Stimulated activated CD8-positive, alpha-beta memory T cell treated with anti-CD3 and anti-CD28 coated beads, Interleukin-7, amount 100 ng/mL, for 4 hours (primary cell): ENCODE results near the gene PRKN.

ENCODE experiments used
- DNase-seq, 2 donors: peaks; one replicate each; pipeline ENCODE4 v3.0.0-alpha.2; 2020; ENCODE audit warnings: low read depth in 2 of 2

The PRKN gene

DNA sequence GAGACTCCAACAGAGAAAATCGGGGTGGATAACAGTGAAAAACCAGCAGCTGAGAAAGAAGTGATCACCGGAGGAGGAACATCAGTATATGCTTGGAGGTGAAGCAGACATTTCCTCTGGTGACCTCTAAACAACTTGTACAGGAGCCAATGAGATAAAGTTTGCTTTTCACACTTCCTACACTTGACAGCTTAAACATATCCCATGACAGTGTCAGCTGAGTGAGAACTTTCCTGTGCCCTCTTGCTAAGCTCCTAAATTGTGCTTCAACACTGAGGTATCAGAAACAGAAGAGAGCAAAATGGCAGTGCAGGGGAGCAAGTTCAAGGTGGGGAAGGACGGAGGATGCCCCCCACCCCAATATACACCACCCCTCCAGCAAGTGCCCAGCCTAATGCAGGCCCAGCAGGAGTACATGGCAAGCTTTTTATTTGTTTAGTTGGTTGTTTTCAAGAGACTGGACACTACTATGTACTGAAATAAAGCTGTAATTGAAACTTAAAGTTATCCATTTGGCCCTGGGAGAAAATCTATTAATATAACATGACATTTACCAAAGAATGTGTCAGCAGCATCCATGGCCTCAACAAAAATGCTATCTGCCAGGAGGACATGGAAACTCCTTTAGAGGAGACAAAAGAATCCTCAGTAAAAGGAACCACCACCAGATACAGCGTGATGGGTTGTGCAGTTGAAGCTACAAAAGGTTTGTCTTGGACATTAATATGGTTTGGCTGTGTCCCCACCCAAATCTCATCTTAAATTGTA is 540.2 kb downstream of the PRKN start:
- DNase-seq: no peak

DNA sequence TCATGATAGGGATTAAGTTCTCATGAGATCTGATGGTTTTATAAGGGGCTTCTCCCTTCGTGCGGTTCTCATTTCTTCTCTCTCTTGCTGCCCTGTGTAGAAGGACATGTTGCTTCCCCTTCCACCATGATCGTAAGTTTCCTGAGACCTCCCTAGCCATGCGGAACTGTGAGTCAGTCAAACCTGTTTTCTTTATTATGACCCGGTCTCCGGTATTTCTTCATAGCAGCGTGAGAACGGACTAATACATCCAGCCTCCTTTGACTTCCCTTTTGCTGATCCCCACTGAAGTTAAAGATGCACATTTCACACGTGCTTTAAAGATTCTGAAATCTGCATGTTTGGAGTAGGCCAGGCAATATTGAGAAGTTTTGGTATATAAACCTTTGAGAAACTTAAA is 543.1 kb downstream of the PRKN start:
- DNase-seq: no peak

DNA sequence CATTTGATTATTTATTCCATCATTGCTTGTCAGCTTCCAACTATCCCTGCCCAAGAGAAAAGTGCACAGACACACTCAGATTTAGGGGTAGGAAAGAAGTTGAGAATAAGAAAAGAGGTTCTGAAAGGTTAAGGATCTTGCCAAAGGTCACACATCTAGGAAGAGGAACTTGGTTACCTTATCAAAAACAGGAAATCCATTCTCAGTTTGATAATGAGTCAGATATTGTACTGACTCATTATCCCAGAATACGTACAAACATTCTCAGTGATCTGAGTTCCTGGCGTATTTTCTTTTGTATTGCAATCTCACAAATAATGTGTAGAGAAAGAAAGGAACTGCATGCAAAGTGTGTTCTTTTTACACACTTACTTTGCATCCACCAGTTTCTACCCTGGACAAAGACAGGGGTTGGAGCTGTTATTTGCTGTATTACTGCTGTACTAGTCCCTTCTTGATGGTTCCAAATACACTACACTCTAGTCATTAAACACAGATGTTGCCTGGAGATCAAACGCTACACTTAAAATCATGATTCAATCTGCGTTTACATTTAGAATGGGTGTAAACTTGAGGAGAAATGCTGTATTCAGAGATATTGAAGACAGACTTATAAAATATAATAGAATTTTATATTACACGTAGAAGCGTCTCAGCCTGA is 545.7 kb downstream of the PRKN start:
- no peak for DNase-seq

DNA sequence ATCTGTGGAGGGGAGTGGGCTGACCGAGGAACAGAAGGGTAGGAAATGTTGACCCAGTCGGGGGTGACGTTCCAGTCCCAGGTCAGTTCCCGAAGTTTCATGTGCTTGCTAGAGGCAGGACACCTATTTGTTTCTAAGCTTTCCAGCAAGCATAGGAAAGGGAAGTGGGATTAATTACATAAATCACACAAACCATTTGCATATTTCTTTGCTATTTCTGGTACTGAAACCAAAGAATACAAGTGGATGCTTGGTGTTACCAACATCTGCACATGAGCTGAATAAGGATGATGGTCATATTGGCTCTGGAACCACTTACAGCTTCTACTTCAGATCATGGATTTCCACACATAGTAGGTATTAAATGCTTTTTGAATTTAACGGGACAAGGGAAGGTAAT is 546.5 kb downstream of the PRKN start:
- no peak for DNase-seq

DNA sequence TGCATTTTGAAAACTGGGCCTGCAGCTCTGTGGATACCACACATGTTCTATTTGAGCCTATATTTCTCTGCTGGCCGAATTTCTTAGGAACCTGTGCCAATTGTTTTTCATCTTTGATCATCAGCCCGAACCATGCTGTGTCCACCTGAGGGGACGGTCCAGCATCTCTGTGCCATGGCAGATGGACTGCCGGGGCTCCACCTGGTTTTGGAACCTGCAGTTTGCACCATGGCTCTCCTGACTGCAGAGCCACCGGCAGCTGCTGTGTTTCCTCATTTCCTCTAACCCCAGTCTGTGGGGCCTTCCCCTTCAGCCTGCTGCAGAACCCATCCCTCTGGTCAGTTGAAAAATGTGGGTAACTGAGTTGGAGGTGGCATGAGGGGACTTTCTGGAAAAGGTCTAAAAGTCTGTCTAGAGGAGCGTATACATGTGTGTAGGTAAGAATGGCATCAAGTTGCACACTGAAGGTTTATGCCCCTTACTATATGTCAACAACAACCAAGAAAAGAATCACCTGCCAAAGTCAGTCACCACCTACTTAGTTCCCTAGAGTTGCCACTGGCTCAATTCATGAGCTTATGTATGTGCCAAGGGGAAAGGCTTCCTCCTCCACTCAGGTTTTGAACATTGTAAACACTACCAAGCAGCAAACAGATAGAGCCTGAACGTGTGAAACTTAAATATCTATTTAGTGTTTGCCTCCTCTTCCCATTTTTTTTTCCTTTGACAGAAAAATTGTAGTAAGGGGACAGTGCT is 548.2 kb downstream of the PRKN start:
- DNase-seq: no peak

DNA sequence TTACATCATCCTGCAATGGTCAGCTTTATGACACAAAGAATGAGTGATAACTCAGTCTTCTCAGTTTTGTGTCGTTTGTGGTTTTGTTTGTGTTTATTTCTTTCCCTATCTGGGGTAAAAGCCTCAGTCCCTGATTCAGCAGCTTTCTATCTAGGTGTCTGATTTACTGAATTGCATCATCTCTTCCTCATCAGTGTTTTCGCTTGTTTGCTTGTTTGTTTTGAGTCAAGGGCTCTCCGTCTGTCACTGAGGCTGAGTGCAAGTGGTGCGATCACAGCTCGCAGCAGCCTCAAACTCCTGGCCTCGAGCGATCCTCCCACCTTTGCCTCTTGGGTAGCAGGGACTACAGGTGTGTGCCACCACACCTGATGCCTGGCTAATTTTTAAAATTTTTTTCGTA is 548.9 kb downstream of the PRKN start:
- no peak for DNase-seq

DNA sequence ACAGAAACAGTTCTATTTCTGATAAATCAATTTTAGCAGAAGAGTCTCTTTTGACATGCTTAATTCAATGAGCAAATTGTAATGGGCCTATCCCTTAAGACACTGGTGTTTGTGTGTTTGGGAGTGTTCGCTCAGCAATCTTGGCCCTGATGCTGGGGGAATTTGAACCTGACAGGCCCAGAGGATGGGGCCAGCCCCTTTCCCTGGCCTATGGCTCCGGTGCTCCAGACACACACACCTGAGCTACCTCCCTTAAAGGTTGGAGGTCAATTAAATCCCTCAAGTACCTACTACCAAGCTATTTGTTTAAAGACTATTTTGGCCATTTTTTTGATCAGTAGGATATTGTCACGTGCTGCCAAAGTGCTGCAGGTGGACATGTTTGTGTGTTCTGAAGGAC is 549.3 kb downstream of the PRKN start:
- no peak for DNase-seq

DNA sequence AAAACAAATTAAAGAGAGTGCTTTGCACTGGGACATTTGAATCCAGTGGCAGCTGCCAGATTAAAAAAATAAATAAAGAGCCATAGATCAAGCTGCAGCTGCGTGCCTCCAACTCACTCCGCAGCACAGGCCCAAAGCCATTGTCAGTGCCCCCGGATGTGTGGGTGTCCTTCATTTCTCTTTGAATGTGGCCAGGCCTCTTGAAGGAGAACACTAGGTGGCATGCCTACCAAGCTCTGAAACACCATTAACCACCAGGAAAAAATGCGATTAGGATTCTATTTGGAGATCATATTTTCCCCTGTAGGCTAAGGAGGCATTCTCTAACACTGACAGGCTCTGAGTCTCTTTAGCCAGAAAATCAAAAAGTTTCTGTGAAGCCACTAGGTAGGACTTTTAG is 549.8 kb downstream of the PRKN start:
- DNase-seq: no peak

DNA sequence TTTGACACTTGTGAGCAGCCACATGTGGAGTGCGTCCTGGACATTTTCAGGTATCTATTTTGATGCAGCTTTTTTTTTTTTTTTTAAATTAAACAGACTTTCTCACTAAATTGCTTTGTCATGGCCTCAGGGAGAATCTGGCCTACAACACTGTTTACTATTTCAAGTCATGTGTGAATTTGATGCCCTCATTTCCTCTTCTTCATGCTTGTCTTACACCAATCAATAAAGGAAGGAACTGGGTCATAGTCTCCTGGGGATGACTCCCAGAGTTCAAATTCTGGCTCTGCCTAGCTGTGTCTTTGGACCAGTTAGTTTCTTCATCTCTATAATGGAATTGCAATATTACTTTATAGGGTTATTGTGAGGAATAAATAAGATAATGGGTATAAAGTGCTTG is 554.1 kb downstream of the PRKN start:
- no peak for DNase-seq

DNA sequence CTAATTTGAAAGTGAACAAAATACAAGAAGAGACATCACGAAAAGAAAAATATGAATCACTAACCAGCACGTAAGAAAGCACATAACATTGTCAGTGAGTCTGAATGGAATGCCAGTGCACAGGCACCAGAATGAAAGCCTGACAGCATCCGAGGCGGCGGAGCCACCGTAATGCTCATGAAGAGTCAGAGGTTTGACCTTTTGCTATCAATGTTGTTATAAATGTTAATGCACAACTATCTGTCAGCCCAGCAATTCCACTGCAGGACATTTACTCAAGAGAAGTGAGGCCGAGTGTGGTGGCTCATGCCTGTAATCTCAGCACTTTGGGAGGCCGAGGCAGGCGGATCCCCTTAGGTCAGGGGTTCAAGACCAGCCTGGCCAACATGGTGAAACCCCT is 562.1 kb downstream of the PRKN start:
- DNase-seq: no peak

DNA sequence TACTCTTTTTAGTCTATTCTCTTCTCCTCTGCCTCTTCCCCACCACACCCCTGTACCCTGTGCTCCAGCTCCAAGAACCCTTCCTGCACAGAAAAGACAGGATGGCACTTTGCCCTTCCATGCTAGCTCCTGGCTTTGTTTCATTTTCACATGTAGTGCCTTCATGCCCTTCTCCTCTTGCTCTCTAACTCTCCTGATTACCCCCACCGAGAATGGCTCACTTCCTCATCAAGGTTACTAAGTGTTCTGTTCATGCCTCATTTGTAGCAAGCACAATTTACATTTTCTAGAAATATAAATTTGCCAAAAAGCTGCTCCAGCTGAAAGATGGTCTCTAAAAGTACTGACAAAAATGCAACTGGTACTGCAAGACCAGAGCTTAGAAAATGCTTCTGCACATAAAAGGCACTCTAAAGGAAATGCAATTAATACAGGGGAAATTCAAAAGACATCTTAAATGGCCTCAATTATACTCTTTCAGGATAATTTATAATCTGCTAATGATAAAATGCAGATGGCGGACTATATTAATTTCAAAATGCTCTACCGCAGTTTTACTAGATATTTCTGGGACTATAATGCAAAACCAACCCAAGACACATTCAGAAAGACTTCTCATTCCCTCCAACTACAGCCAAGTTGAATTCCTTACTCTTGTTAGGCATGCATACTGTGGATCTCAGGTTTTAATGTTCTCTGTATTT is 570.2 kb downstream of the PRKN start:
- DNase-seq: no peak

DNA sequence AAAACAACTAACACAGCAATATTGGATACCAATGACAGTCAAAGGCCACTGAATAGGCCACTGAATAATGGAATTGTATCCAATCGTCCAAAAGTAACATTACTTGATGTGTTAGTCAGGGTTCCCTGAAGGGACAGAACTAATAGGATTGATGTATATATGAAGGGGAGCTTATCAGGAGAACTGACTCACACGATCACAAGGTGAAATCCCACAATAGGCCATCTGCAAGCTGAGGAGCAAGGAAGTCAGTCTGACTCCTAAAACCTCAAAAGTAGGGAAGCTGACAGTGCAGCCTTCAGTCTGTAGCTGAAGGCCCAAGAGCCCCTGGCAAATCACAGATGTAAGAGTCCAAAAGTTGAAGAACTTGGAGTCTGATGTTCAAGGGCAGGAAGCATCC is 571.4 kb downstream of the PRKN start:
- DNase-seq: no peak

DNA sequence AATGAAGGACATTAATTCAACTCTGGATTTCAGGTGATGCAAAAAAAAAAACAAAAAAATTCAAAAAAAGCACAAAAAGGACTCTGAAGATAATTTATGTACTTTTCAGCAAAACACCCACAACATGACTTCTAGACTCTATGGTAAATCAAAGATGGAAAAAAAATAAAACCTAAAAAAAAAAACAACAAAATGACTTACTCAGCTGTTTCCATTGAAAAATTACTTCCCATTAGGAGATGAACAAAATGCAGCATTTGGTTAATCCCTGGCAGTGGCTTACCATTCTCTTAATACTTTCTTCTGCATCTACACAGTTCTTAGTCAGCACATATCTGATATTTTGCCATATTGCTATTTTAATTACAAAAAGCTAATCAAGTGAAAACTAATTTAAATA is 572.6 kb downstream of the PRKN start:
- no peak for DNase-seq

DNA sequence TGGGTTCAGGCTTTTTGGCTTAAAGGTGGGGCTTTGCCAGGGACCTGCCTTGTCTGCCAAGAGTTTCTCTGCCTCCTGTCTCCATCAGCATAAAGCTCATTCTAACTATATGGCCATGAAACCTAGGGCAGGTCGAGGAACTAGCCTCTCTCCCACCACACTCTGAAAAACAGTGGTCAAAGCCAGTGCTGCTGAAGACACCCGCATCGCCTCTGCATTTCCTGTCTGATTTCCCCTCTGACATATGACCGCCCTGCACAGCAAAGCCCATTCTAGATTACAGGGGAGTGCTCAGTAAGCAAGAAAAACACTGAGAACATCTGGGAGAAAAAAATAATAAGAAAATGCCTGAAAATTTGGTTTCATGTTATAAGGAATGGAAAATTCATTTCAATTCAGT is 573.6 kb downstream of the PRKN start:
- DNase-seq: no peak

DNA sequence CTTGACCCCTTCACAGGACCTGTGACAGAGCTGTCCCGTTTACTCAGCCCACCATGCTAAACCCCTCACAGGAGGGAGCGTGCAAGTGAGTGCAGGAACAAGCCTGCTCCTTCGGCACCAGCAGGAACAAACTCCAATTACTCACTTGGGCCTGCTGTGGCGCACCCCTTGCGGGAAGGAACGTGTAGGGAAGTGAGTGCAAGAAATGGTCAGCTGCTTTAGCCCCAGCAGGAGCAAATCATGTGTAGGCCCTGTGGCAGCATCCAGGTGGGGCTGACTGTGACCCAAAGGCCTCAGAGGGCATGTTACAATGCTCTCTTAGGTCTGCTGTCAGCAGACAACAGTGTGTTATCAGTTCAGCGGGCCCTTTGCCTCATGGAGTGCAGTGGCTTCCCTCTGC is 574.4 kb downstream of the PRKN start:
- no peak for DNase-seq

DNA sequence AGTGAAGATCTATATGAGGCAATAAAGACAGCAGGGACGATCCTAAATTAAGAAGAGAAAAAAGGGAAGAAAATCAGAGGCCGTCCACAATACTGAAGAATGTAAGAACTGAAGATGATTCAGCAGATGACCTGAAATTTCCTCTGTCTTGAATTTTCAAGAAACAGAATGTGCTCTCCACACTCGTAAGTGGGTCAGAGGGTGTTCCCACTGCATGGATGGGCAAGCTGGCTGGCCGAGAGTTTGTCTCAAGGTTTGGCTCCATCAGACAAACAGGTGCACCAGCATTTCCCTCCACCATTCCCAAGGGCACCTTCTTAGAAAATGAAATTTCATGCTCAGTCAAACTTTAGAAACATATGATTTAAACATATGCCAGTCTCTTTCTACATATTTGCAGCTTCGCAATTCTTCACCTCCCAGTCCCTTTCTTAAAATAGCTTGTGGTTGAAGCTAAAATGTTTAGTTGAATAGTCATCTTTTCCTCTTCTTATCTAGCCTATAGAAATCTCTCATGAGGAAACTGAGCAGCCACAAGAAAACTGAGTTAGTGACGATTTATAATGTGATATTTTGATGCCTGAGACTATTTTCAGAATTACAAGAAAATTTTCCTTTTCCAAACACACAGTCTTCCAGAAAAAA is 576.4 kb downstream of the PRKN start:
- DNase-seq: no peak

DNA sequence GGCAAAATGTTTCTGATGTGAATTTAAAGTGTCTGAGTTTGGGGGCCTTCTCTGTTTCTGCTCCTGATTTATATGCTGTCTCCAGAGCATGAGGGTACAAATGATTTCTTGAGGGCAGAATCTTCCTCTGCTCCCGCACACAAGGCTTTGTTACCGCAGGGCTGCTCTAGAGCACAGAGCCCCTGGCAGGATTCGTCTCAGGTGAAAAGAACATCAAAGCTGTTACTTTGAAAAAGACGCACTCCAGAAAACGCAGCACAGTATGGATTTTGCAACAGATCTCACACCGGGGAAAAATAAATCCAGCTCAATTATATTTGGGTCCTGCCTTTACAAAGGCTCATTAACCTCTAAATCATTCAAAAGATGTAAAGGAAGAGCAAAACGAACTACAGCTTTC is 577.3 kb downstream of the PRKN start:
- no peak for DNase-seq

DNA sequence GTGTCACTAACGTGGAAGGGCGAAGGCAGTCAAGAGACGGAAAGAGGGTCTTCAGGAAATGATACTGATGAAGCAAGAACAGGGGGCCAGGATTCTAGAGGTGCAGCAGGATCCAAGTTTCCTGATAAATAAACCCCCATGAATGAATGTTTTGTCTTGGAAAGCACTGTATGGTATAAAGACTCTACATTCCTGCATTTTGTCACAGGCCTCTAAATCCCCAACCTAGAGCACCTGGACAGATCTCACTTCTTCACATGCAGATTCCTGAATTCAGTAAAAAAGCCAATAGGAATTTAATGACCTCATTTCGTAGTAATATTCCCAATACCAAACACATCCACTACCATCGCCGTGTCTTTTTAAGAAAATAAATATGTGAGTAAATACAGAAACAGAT is 577.8 kb downstream of the PRKN start:
- no peak for DNase-seq

DNA sequence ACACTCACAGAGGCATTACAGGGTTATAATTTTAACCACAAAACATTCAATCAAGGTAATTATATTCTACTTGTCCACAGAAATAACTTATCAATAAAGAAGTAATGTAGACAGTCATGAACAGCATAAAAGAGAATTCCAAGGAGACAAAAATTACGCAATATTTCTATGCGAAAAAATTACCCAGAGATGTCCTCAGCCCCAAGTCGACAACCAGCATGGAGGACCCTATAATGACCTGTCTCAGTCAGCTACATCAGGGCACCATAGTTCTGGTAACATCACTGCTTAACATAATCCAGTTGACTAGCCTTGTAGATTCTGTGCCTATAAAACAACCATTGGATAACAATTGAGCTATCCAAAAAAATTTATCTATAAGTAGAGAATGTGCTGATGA is 579.8 kb downstream of the PRKN start:
- DNase-seq: no peak

DNA sequence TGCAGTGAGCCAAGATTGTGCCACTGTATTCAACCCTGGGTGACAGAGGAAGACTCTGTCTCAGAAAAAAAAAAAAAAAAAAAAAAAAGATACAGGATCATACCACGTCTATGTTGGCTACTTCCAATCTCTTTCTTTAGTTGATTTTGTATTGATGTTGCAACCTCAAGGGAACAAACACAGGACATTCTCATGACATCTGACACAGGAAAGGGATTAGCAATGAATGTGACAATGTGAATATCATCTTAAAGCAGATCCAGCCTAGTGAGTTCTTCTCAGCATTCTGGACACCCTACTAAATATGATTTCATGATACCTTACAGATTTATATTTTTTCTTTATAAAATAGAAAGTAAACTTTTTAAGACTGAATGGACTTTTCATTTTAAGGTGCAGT is 580.3 kb downstream of the PRKN start:
- no peak for DNase-seq

DNA sequence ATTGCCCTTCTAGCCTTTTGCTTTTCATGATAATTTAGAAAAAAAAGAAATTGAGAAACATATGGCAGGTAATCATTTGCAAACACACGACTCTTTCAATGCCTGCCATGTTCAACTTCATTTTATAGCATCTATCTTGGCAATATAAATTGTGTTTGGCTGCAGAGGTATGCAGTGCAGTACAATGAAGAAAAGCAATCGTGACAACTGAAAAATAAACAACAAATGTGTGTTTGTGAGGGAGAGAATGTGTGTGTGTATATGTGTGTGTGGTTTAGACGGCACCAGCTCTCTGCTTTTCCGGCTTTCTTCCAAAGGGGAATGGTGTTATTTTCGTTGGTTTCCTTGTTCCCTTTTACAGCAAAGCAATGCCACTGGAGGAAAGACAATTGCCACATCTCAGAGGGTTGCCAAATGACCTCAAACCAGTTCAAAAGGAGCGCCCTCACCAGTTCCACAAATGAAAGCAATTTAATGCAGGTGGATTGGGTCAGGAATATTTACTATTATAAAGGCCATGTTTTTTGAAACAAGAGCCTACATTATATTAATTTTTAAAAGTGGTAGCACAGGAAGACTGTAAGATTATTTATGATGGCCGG is 587.2 kb downstream of the PRKN start:
- DNase-seq: no peak

DNA sequence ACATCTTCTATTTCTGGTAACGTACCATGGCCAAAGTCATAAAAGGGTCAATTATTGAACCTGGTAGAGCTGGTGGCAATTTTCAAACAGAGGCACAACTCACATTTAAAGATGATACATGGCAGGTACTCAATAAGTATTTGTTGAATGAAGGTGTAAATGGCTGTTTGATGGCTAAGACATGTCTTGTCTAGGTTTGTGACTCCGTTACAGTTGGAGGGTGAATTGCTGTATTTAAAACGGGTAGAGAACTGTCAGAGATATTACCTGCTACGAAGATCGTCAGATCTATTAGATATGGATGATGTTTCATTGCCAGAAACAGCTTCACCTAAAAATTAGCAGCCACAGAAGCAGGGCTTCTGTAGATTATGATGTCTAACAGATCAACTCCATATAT is 601.9 kb downstream of the PRKN start:
- DNase-seq: no peak
